H9 (cell line): ENCODE data around the gene SLC5A12. TPM values are rescaled to one million over a fixed set of nuclear protein-coding genes. Genes with fewer than 3 reads are reported as not detected.

Experiments used
- DNase-seq: peaks from one replicate; pipeline ENCODE4 v3.0.0-alpha.2; 2017
- H2AFZ ChIP-seq: one replicate; pipeline ENCODE4 v1.6.1; 2013; ENCODE audit warnings: mild to moderate bottlenecking, low read length, control low read depth, moderate library complexity
- H2AK5ac ChIP-seq: 2 replicates; pipeline ENCODE4 v1.6.1; 2013; ENCODE audit warnings: low read length, control low read depth, mixed read lengths; ENCODE audit not compliant: insufficient read length
- H2BK120ac ChIP-seq: one replicate; pipeline ENCODE4 v1.6.1; 2013; ENCODE audit warnings: low read depth, mild to moderate bottlenecking, low read length, control low read depth, inconsistent platforms; ENCODE audit not compliant: poor library complexity, severe bottlenecking
- H2BK12ac ChIP-seq: 2 replicates; pipeline ENCODE4 v1.6.1; 2013; ENCODE audit warnings: low read length, control low read depth, mixed read lengths, low read depth; ENCODE audit not compliant: insufficient read length
- H2BK15ac ChIP-seq: 2 replicates; pipeline ENCODE4 v1.6.1; 2013; ENCODE audit warnings: low read depth, low read length, control low read depth
- H2BK20ac ChIP-seq: one replicate; pipeline ENCODE4 v1.6.1; 2013; ENCODE audit warnings: low read depth, mild to moderate bottlenecking, low read length, control low read depth, inconsistent platforms; ENCODE audit not compliant: poor library complexity, severe bottlenecking
- H2BK5ac ChIP-seq: 2 replicates; pipeline ENCODE4 v1.6.1; 2013; ENCODE audit warnings: low read length, control low read depth, mixed read lengths; ENCODE audit not compliant: insufficient read length
- H3K14ac ChIP-seq: 2 replicates; pipeline ENCODE4 v1.6.1; 2013; ENCODE audit warnings: low read length, control low read depth; ENCODE audit not compliant: insufficient read depth
- H3K18ac ChIP-seq: 2 replicates; pipeline ENCODE4 v1.6.1; 2013; ENCODE audit warnings: low read depth, mild to moderate bottlenecking, mixed read lengths, low read length, control low read depth; ENCODE audit not compliant: insufficient read length
- H3K23ac ChIP-seq: 2 replicates; pipeline ENCODE4 v1.6.1; 2013; ENCODE audit warnings: low read length, control low read depth, mixed read lengths, low read depth; ENCODE audit not compliant: insufficient read length
- H3K23me2 ChIP-seq: 2 replicates; pipeline ENCODE4 v1.6.1; 2013; ENCODE audit warnings: low read depth, mild to moderate bottlenecking, mixed read lengths, low read length, control low read depth; ENCODE audit not compliant: insufficient read length, poor library complexity, severe bottlenecking
- H3K27ac ChIP-seq: 2 replicates; pipeline ENCODE4 v1.5.1; 2013; ENCODE audit warnings: low read length, control low read depth, mixed read lengths, low read depth; ENCODE audit not compliant: insufficient read length
- H3K27me3 ChIP-seq: 2 replicates; pipeline ENCODE4 v1.6.1; 2013; ENCODE audit warnings: low read length, control low read depth, inconsistent platforms; ENCODE audit not compliant: insufficient read depth
- H3K4ac ChIP-seq: 2 replicates; pipeline ENCODE4 v1.6.1; 2013; ENCODE audit warnings: low read depth, mild to moderate bottlenecking, control low read depth, inconsistent platforms, low read length, moderate library complexity
- H3K4me1 ChIP-seq: 2 replicates; pipeline ENCODE4 v1.6.1; 2013; ENCODE audit warnings: low read length, control low read depth, inconsistent platforms; ENCODE audit not compliant: insufficient read depth
- H3K4me2 ChIP-seq: 2 replicates; pipeline ENCODE4 v1.6.1; 2013; ENCODE audit warnings: low read length, control low read depth, mixed read lengths; ENCODE audit not compliant: insufficient read length, insufficient read depth
- H3K56ac ChIP-seq: 2 replicates; pipeline ENCODE4 v1.6.1; 2013; ENCODE audit warnings: low read depth, mild to moderate bottlenecking, mixed read lengths, low read length, control low read depth; ENCODE audit not compliant: insufficient read length
- H3K79me1 ChIP-seq: 2 replicates; pipeline ENCODE4 v1.6.1; 2013; ENCODE audit warnings: low read depth, mild to moderate bottlenecking, moderate library complexity, low read length, control low read depth, inconsistent platforms; ENCODE audit not compliant: insufficient read depth, poor library complexity, severe bottlenecking
- H3K79me2 ChIP-seq: 2 replicates; pipeline ENCODE4 v1.6.1; 2013; ENCODE audit warnings: low read length, control low read depth, inconsistent platforms; ENCODE audit not compliant: insufficient read depth
- H3K9ac ChIP-seq: 2 replicates; pipeline ENCODE4 v1.6.1; 2013; ENCODE audit warnings: low read length, control low read depth, mixed read lengths; ENCODE audit not compliant: insufficient read length; ENCODE audit errors: extremely low read depth
- H3K9me3 ChIP-seq: one replicate; pipeline ENCODE4 v1.6.1; 2013; ENCODE audit warnings: low read depth, low read length, inconsistent platforms; ENCODE audit not compliant: control insufficient read depth
- H3T11ph ChIP-seq: one replicate; pipeline ENCODE4 v1.6.1; 2013; ENCODE audit warnings: mild to moderate bottlenecking, low read length, control low read depth, inconsistent platforms
- H4K20me1 ChIP-seq: one replicate; pipeline ENCODE4 v1.6.1; 2013; ENCODE audit not compliant: control insufficient read depth, insufficient read length, insufficient read depth
- H4K5ac ChIP-seq: 2 replicates; pipeline ENCODE4 v1.6.1; 2013; ENCODE audit warnings: low read depth, mild to moderate bottlenecking, mixed read lengths, low read length, control low read depth; ENCODE audit not compliant: insufficient read length
- H4K8ac ChIP-seq: replicated peaks from 2 replicates; pipeline ENCODE4 v1.6.1; 2013; ENCODE audit warnings: low read length, control low read depth, mixed read lengths, low read depth; ENCODE audit not compliant: insufficient read length
- H4K91ac ChIP-seq: 2 replicates; pipeline ENCODE4 v1.6.1; 2013; ENCODE audit warnings: low read depth, mild to moderate bottlenecking, moderate library complexity, mixed read lengths, low read length, control low read depth; ENCODE audit not compliant: insufficient read length
- H3K27ac Mint-ChIP-seq, 3 experiments: 2 replicates in 2 of 3; 3 replicates in 1 of 3; pipeline ENCODE4 v1.8.0; 2020 to 2021; ENCODE audit warnings: mixed read lengths in 3 of 3, mild to moderate bottlenecking in 1 of 3, moderate library complexity in 1 of 3
- H3K27me3 Mint-ChIP-seq: 2 replicates; pipeline ENCODE4 v1.8.0; 2021; ENCODE audit warnings: low read depth, mild to moderate bottlenecking, moderate library complexity, mixed read lengths
- H3K36me3 Mint-ChIP-seq, 3 experiments: 2 replicates in 2 of 3; 3 replicates in 1 of 3; pipeline ENCODE4 v1.8.0; 2020 to 2021; ENCODE audit warnings: low read depth in 3 of 3, mixed read lengths in 3 of 3; ENCODE audit not compliant: insufficient read depth in 1 of 3
- H3K4me1 Mint-ChIP-seq, 2 experiments: 2 replicates each; pipeline ENCODE4 v1.8.0; 2020; ENCODE audit warnings: mixed read lengths in 2 of 2
- H3K4me3 Mint-ChIP-seq, 2 experiments: 2 replicates in 1 of 2; 3 replicates in 1 of 2; pipeline ENCODE4 v1.8.0; 2020 to 2021; ENCODE audit warnings: mild to moderate bottlenecking in 2 of 2, mixed read lengths in 2 of 2, moderate library complexity in 1 of 2
- H3K9me3 Mint-ChIP-seq, 2 experiments: 2 replicates in 1 of 2; 3 replicates in 1 of 2; pipeline ENCODE4 v1.8.0; 2020; ENCODE audit warnings: mild to moderate bottlenecking in 2 of 2, mixed read lengths in 2 of 2, moderate library complexity in 1 of 2
- WGBS: extraction: QIAGEN DNeasy Blood & Tissue Kit; methylation state at CpG from one replicate; pipeline ENCODE4 v1.1.7; 2013; ENCODE audit warnings: missing lambda C conversion rate, low lambda C conversion rate, mixed read lengths; ENCODE audit not compliant: insufficient read length; ENCODE audit errors: extremely low coverage; 5-methylcytosine and 5-hydroxymethylcytosine counted together
- total RNA-seq: library from RNA; stranded (reverse); gene quantifications from 2 replicates; pipeline ENCODE4 v1.2.1, GENCODE V29; 2021
- TF ChIP-seq, protein P1 (sequence below): fragments of 200-600 bp; sonication (generic); conservative IDR thresholded peaks from 3 replicates; pipeline ENCODE4 v1.8.0; 2021; ENCODE audit warnings: antibody characterized with exemption, mild to moderate bottlenecking

The SLC5A12 gene
- total RNA-seq, 1 experiment from 2014 or later, result 2.7 TPM

DNA sequence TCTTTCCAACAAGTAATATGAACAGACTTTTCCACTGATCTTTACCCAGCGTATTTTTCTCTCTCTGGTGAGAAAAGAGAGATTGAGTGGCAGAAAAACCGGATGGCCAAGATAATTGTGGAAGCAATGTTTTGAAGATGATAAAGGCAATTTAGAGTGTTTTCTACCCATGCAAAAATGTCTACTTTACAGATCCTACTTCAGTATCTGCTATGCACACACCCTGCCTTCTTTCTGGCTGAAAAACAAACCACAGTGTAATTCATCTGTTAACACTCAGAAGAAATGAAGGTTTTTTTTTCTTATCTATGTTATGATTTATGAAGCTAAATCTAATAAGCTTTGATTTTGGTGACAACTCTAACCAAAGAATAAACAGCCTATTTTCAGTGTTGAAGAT, 56.8 kb downstream of the SLC5A12 start:
- Mint-ChIP-seq H3K27ac (no peak overlapping the region), H3K27me3 (no peaks in the 10 kb centered on the region), H3K9me3 (no peaks in the 10 kb centered on the region), H3K36me3 (no peaks in the 10 kb centered on the region), H3K4me1 (peaks cover 4 to 9% of the 10 kb centered on the region in 2 experiments), H3K4me3 (no peak overlapping the region)
- Histone ChIP-seq H3K9me3 (no peaks in the 10 kb centered on the region), H3K4ac (no peak overlapping the region), H3K27ac (no peak overlapping the region), H3K4me2 (no peak overlapping the region), H2BK12ac (no peak overlapping the region), H2AK5ac (no peak overlapping the region), H3K23me2 (no peaks in the 10 kb centered on the region), H3K27me3 (no peaks in the 10 kb centered on the region), H3K18ac (no peak overlapping the region), H2BK5ac (no peak overlapping the region), H3K4me1 (no peaks in the 10 kb centered on the region), H2BK120ac (no peak overlapping the region), H3K79me2 (no peaks in the 10 kb centered on the region), H3K9ac (no peak overlapping the region), H3T11ph (no peak overlapping the region), H4K20me1 (no peaks in the 10 kb centered on the region), H3K56ac (no peak overlapping the region), H4K8ac (no peak overlapping the region), H2BK15ac (no peak overlapping the region), H3K14ac (no peak overlapping the region), H3K79me1 (no peaks in the 10 kb centered on the region), H4K5ac (no peak overlapping the region), H4K91ac (no peak overlapping the region), H2BK20ac (no peak overlapping the region), H3K23ac (no peak overlapping the region), H2AFZ (no peak overlapping the region)
- no peak for DNase-seq
- TF ChIP-seq, protein P1, sequence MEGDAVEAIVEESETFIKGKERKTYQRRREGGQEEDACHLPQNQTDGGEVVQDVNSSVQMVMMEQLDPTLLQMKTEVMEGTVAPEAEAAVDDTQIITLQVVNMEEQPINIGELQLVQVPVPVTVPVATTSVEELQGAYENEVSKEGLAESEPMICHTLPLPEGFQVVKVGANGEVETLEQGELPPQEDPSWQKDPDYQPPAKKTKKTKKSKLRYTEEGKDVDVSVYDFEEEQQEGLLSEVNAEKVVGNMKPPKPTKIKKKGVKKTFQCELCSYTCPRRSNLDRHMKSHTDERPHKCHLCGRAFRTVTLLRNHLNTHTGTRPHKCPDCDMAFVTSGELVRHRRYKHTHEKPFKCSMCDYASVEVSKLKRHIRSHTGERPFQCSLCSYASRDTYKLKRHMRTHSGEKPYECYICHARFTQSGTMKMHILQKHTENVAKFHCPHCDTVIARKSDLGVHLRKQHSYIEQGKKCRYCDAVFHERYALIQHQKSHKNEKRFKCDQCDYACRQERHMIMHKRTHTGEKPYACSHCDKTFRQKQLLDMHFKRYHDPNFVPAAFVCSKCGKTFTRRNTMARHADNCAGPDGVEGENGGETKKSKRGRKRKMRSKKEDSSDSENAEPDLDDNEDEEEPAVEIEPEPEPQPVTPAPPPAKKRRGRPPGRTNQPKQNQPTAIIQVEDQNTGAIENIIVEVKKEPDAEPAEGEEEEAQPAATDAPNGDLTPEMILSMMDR, result no peak
- WGBS, result no CpG with 5 or more reads among the region's 2 CpGs
